Measurements from ENCODE around the gene CEMP1. TPM values are rescaled to one million over a fixed set of nuclear protein-coding genes. Genes with fewer than 3 reads are reported as not detected.

CEMP1 gene
- total and polyA plus RNA-seq, 10 of the 15 experiments (the other 5 are each of a cell fraction or from before 2014, with no cell fraction given): 0.05 to 8.2 (median 1.5) TPM; not detected in 5

GRCh38 chr16:2513405-2514332, 17.5 kb downstream of the CEMP1 start, which contains the start of gene ATP6V0C:
Gene ATP6V0C, plus strand, starts transcription at chr16:2513952. Its CDS starts 152 bp downstream, at chr16:2514104.
- Histone ChIP-seq H3K27ac (ENCODE audit: control insufficient read depth, insufficient read depth) (peak within 1 kb of the TSS; percentile 84), H3K9ac (ENCODE audit: control insufficient read depth, insufficient read depth, low read length) (peak within 1 kb of the TSS; percentile 93), H4K20me1 (ENCODE audit: control insufficient read depth, insufficient read depth) (peaks cover 6% of the 10 kb centered on the region; the same call in 1 of the 2 replicates), H3K4me3 (peak within 1 kb of the TSS; percentile 75), H3K27me3 (replicated peaks in 1 of 2; ENCODE audit: control insufficient read depth in 2 of 2, insufficient read depth in 2 of 2, low read length in 1 of 2) (no peaks in the 10 kb centered on the region), H3K9me3 (replicated peaks; ENCODE audit: control insufficient read depth, insufficient read depth, low read length) (no peaks in the 10 kb centered on the region), H3K4me2 (ENCODE audit: control insufficient read depth, insufficient read depth) (peak within 1 kb of the TSS; percentile 64), H3K4me1 (ENCODE audit: control insufficient read depth, insufficient read depth, low read length) (peaks cover 26% of the 10 kb centered on the region), H2AFZ (ENCODE audit: control insufficient read depth, low read depth, low read length) (peak within 1 kb of the TSS; percentile 71), H3K36me3 (ENCODE audit: control insufficient read depth in 2 of 2, insufficient read depth in 2 of 2, low read length in 1 of 2) (peaks cover 4 to 6% of the 10 kb centered on the region in 2 experiments; a peak in 3 of 4 replicates), H3K79me2 (ENCODE audit: control insufficient read depth, insufficient read depth, low read length) (peaks cover 47% of the 10 kb centered on the region)
- FAIRE-seq: peak; percentile 84
- SMC1A ChIA-PET (ENCODE audit: uncharacterized antibody, unreplicated experiment): interaction anchor here (1.3 kb wide), 1 partner anchor 24 kb away, joined by 5 read pairs; the partner anchor contains the start of gene PDPK1
- RAD21 ChIA-PET (ENCODE audit: unreplicated experiment): interaction anchor here (0.6 to 1.3 kb wide), 2 partner anchors 45 to 239 kb away, joined by 3 to 4 read pairs; partner anchors contain the start of gene SRRM2
- POLR2A ChIA-PET: interaction anchor here (0.9 to 1.8 kb wide), 4 partner anchors 18 to 358 kb away, joined by 3 to 6 read pairs (median 4); partner anchors contain the start of genes CCNF, PDPK1 and TRAF7
- 2% methylated on average over 92 of the region's 122 CpGs for WGBS (ENCODE audit: insufficient coverage, insufficient replicate concordance, low lambda C conversion rate, missing lambda C conversion rate)
- CTCF ChIA-PET: interaction anchor here (0.9 to 1.6 kb wide), 2 partner anchors 22 to 373 kb away, joined by 4 read pairs; no protein-coding TSS in a partner anchor
- intact Hi-C loops (cut with micrococcal nuclease; ENCODE audit: unreplicated experiment) (no loop called here), in situ Hi-C loops (cut with MboI) (no loop called here)
- BruUV-seq (replicated peaks): no TSS peak
- peak; percentile 80 for ATAC-seq
- DNase-seq (ENCODE audit: low read depth, low spot score): peak; percentile 40
- TF ChIP-seq POU2F2 (IDR thresholded peaks at IDR 0.05; ENCODE audit: borderline replicate concordance, low read depth, low read length): peak; percentile 87; the same call in 1 of the 3 replicates
- TF ChIP-seq, protein P1, sequence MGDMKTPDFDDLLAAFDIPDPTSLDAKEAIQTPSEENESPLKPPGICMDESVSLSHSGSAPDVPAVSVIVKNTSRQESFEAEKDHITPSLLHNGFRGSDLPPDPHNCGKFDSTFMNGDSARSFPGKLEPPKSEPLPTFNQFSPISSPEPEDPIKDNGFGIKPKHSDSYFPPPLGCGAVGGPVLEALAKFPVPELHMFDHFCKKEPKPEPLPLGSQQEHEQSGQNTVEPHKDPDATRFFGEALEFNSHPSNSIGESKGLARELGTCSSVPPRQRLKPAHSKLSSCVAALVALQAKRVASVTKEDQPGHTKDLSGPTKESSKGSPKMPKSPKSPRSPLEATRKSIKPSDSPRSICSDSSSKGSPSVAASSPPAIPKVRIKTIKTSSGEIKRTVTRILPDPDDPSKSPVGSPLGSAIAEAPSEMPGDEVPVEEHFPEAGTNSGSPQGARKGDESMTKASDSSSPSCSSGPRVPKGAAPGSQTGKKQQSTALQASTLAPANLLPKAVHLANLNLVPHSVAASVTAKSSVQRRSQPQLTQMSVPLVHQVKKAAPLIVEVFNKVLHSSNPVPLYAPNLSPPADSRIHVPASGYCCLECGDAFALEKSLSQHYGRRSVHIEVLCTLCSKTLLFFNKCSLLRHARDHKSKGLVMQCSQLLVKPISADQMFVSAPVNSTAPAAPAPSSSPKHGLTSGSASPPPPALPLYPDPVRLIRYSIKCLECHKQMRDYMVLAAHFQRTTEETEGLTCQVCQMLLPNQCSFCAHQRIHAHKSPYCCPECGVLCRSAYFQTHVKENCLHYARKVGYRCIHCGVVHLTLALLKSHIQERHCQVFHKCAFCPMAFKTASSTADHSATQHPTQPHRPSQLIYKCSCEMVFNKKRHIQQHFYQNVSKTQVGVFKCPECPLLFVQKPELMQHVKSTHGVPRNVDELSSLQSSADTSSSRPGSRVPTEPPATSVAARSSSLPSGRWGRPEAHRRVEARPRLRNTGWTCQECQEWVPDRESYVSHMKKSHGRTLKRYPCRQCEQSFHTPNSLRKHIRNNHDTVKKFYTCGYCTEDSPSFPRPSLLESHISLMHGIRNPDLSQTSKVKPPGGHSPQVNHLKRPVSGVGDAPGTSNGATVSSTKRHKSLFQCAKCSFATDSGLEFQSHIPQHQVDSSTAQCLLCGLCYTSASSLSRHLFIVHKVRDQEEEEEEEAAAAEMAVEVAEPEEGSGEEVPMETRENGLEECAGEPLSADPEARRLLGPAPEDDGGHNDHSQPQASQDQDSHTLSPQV (IDR thresholded peaks at IDR 0.05): peak; percentile 29; the same call in 1 of the 2 replicates
- TF ChIP-seq KLF5 (IDR thresholded peaks at IDR 0.05; ENCODE audit: partially characterized antibody): peak; percentile 99
- 0 out of 2 replicates have a peak, but pooled peaks have one; percentile 13 for TF ChIP-seq CHD2 (IDR thresholded peaks at IDR 0.05; ENCODE audit: borderline replicate concordance, low read depth, low read length)
- TF ChIP-seq E2F8 (IDR thresholded peaks at IDR 0.05; ENCODE audit: low read depth, partially characterized antibody): no peak
- TF ChIP-seq NR2C1 (IDR thresholded peaks at IDR 0.05): peak; percentile 49; the same call in 1 of the 2 replicates
- TF ChIP-seq, protein P2, sequence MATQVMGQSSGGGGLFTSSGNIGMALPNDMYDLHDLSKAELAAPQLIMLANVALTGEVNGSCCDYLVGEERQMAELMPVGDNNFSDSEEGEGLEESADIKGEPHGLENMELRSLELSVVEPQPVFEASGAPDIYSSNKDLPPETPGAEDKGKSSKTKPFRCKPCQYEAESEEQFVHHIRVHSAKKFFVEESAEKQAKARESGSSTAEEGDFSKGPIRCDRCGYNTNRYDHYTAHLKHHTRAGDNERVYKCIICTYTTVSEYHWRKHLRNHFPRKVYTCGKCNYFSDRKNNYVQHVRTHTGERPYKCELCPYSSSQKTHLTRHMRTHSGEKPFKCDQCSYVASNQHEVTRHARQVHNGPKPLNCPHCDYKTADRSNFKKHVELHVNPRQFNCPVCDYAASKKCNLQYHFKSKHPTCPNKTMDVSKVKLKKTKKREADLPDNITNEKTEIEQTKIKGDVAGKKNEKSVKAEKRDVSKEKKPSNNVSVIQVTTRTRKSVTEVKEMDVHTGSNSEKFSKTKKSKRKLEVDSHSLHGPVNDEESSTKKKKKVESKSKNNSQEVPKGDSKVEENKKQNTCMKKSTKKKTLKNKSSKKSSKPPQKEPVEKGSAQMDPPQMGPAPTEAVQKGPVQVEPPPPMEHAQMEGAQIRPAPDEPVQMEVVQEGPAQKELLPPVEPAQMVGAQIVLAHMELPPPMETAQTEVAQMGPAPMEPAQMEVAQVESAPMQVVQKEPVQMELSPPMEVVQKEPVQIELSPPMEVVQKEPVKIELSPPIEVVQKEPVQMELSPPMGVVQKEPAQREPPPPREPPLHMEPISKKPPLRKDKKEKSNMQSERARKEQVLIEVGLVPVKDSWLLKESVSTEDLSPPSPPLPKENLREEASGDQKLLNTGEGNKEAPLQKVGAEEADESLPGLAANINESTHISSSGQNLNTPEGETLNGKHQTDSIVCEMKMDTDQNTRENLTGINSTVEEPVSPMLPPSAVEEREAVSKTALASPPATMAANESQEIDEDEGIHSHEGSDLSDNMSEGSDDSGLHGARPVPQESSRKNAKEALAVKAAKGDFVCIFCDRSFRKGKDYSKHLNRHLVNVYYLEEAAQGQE (IDR thresholded peaks at IDR 0.05; ENCODE audit: low read depth, low read length): no peak
- TF ChIP-seq TAF1 (IDR thresholded peaks at IDR 0.05; ENCODE audit: borderline replicate concordance, low read depth, low read length): peak; percentile 87
